ENCODE data around the gene FAM237A. TPM values are rescaled to one million over a fixed set of nuclear protein-coding genes. Genes with fewer than 3 reads are reported as not detected.

Gene FAM237A
- total RNA-seq, 1 experiment from 2014 or later = not detected

- TF ChIP-seq CTCF (IDR thresholded peaks at IDR 0.05 in 2 of 3, conservative IDR thresholded peaks at IDR 0.05 in 1 of 3; ENCODE audit: borderline replicate concordance in 1 of 3, insufficient read depth in 1 of 3, low read depth in 2 of 3, low read length in 2 of 3) (no peak), ZBTB33 (IDR thresholded peaks at IDR 0.05; ENCODE audit: extremely low read depth, insufficient replicate concordance, low read length) (no peak), CBX3 (IDR thresholded peaks at IDR 0.05; ENCODE audit: low read depth) (no peak), EGR1 (IDR thresholded peaks at IDR 0.05; ENCODE audit: low read depth) (no peak), EZH2 (IDR thresholded peaks at IDR 0.05) (no peak), JUND (IDR thresholded peaks at IDR 0.05) (no peak)
Observed at GRCh38 chr2:206688453-206688852, 46.2 kb downstream of the FAM237A start (continued).

GRCh38 chr2:206688990-206689389 lies 46.7 kb downstream of the FAM237A start:
- Histone ChIP-seq H3K27me3 (ENCODE audit: insufficient read depth, low read length) (no peaks in the 10 kb centered on the region), H3K79me2 (ENCODE audit: insufficient read depth, low read length) (no peaks in the 10 kb centered on the region), H3K9ac (ENCODE audit: low read length) (no peak overlapping the region), H3K4me1 (ENCODE audit: control insufficient read depth in 1 of 2, insufficient read depth in 2 of 2, low read length in 2 of 2) (no peaks in the 10 kb centered on the region), H3K4me3 (replicated peaks in 1 of 2; ENCODE audit: low read depth in 1 of 2, low read length in 2 of 2) (no peak overlapping the region), H2AFZ (ENCODE audit: low read depth, low read length, poor library complexity, severe bottlenecking) (no peak overlapping the region), H4K20me1 (ENCODE audit: insufficient read depth) (no peaks in the 10 kb centered on the region), H3K27ac (ENCODE audit: low read depth, low read length) (no peak overlapping the region), H3K4me2 (ENCODE audit: low read length) (no peak overlapping the region), H3K36me3 (ENCODE audit: control insufficient read depth in 1 of 2, insufficient read depth in 2 of 2, low read length in 2 of 2) (no peaks in the 10 kb centered on the region), H3K9me3 (ENCODE audit: control insufficient read depth in 1 of 2, insufficient read depth in 1 of 2, low read depth in 1 of 2, low read length in 2 of 2) (no peaks in the 10 kb centered on the region), H3K9me2 (ENCODE audit: insufficient read depth) (no peaks in the 10 kb centered on the region)
- ChIA-PET POLR2A (no interaction called here), RAD21 (ENCODE audit: low non-redundant PET in 1 of 2, low total read pairs in 2 of 2, uncharacterized antibody in 2 of 2, unreplicated experiment in 2 of 2) (no interaction called here), CTCF (no interaction called here)
- intact Hi-C loops (cut with micrococcal nuclease) = no loop called here
- BruUV-seq (replicated peaks) = no TSS peak
- ATAC-seq = no peak
- no peak for DNase-seq (ENCODE audit: low read depth, low spot score)
- TF ChIP-seq SIN3A (IDR thresholded peaks at IDR 0.05; ENCODE audit: low read depth) (no peak), RAD21 (IDR thresholded peaks at IDR 0.05; ENCODE audit: low read depth) (no peak), ZBTB33 (IDR thresholded peaks at IDR 0.05; ENCODE audit: extremely low read depth, insufficient replicate concordance, low read length) (no peak), POLR2AphosphoS5 (IDR thresholded peaks at IDR 0.05; ENCODE audit: low read depth, low read length) (no peak), YY1 (IDR thresholded peaks at IDR 0.05; ENCODE audit: extremely low read depth, insufficient replicate concordance, low read depth, low read length) (no peak), ELF1 (IDR thresholded peaks at IDR 0.05; ENCODE audit: borderline replicate concordance, low read depth) (no peak), JUND (IDR thresholded peaks at IDR 0.05) (no peak), ZNF274 (IDR thresholded peaks at IDR 0.05; ENCODE audit: low read depth, low read length) (no peak), SRF (IDR thresholded peaks at IDR 0.05; ENCODE audit: low read depth) (no peak), CTCF (IDR thresholded peaks at IDR 0.05 in 2 of 3, conservative IDR thresholded peaks at IDR 0.05 in 1 of 3; ENCODE audit: borderline replicate concordance in 1 of 3, insufficient read depth in 1 of 3, low read depth in 2 of 3, low read length in 2 of 3) (no peak), POLR2A (IDR thresholded peaks at IDR 0.05; ENCODE audit: borderline replicate concordance, extremely low read depth, insufficient read depth, insufficient read length) (no peak), CEBPB (IDR thresholded peaks at IDR 0.05; ENCODE audit: low read depth) (no peak)

Data from HCT116 (cell line).